ENCODE results near the gene WARS2.
"Not testable (repeated sequence)": the region's sequence is repeated elsewhere in the genome, so short reads cannot be mapped to it uniquely, and the experiment has no call there.

The WARS2 gene

GRCh38 chr1:119136401-119136800, 4.1 kb downstream of the WARS2 start:
- no peak for DNase-seq

- no peak for DNase-seq
Measured at GRCh38 chr1:119133987-119134386, 6.5 kb downstream of the WARS2 start.

- no peak for DNase-seq
Measured at GRCh38 chr1:119132179-119132578, 8.3 kb downstream of the WARS2 start.

GRCh38 chr1:119125874-119126273, 14.6 kb downstream of the WARS2 start:
- no peak for DNase-seq

GRCh38 chr1:119124764-119125163, 15.7 kb downstream of the WARS2 start:
- DNase-seq = no peak

GRCh38 chr1:119121872-119122271, 18.6 kb downstream of the WARS2 start:
- not testable (repeated sequence) for DNase-seq

- no peak for DNase-seq
Measured at GRCh38 chr1:119116725-119117124, 23.7 kb downstream of the WARS2 start.

- no peak for DNase-seq
Measured at GRCh38 chr1:119115736-119116135, 24.7 kb downstream of the WARS2 start.

- no peak for DNase-seq
Measured at GRCh38 chr1:119115311-119115710, 25.1 kb downstream of the WARS2 start.

- DNase-seq = no peak
Measured at GRCh38 chr1:119114786-119115185, 25.7 kb downstream of the WARS2 start.

- DNase-seq = no peak
Measured at GRCh38 chr1:119112791-119113190, 27.7 kb downstream of the WARS2 start.

- no peak for DNase-seq
Measured at GRCh38 chr1:119112244-119112643, 28.2 kb downstream of the WARS2 start.

- DNase-seq = no peak
Measured at GRCh38 chr1:119108988-119109387, 31.5 kb downstream of the WARS2 start.

- no peak for DNase-seq
Measured at GRCh38 chr1:119103764-119104163, 36.7 kb downstream of the WARS2 start.

- DNase-seq = no peak
Measured at GRCh38 chr1:119102051-119102450, 38.4 kb downstream of the WARS2 start.

- no peak for DNase-seq
Measured at GRCh38 chr1:119101563-119101962, 38.9 kb downstream of the WARS2 start.

GRCh38 chr1:119099775-119100174, 40.7 kb downstream of the WARS2 start:
- no peak for DNase-seq

- no peak for DNase-seq
Measured at GRCh38 chr1:119097380-119097779, 43.1 kb downstream of the WARS2 start.

GRCh38 chr1:119093721-119094120, 46.7 kb downstream of the WARS2 start:
- DNase-seq = no peak

GRCh38 chr1:119091618-119092017, 48.8 kb downstream of the WARS2 start:
- no peak for DNase-seq

GRCh38 chr1:119090250-119090649, 50.2 kb downstream of the WARS2 start:
- no peak for DNase-seq

- DNase-seq = no peak
Measured at GRCh38 chr1:119086830-119087229, 53.6 kb downstream of the WARS2 start.

- no peak for DNase-seq
Measured at GRCh38 chr1:119084798-119085197, 55.7 kb downstream of the WARS2 start.

GRCh38 chr1:119083980-119084379, 56.5 kb downstream of the WARS2 start:
- DNase-seq = no peak

GRCh38 chr1:119083479-119083878, 57.0 kb downstream of the WARS2 start:
- DNase-seq = no peak

- no peak for DNase-seq
Measured at GRCh38 chr1:119081700-119082099, 58.8 kb downstream of the WARS2 start.
